Esophagus mucosa (tissue), 1 donor: Measurements from ENCODE around the gene ACER3. TPM values are rescaled to one million over a fixed set of nuclear protein-coding genes. Genes with fewer than 3 reads are reported as not detected.

Experiments
- total RNA-seq: library from RNA; stranded (reverse); gene quantifications from one replicate; pipeline ENCODE4 v1.2.4, GENCODE V29; 2023
- donor health status: DM: yes; HTN: yes; CAD: no.

Gene ACER3
- total RNA-seq, 1 donor from 2014 or later = 26.0 TPM

Other genes starting within 250 kb of the ACER3 start
- gene LRRC32, start 190.2 kb upstream of the ACER3 start, total RNA-seq = 9.0 TPM
- gene TSKU, start 77.6 kb upstream of the ACER3 start, total RNA-seq = 50.7 TPM
- 2.3 TPM for gene B3GNT6, start 173.5 kb downstream of the ACER3 start, total RNA-seq
- 30.4 TPM for gene CAPN5, start 206.1 kb downstream of the ACER3 start, total RNA-seq
- not detected for gene OMP, start 241.9 kb downstream of the ACER3 start, total RNA-seq